Activated CD8-positive, alpha-beta memory T cell treated with anti-CD3 and anti-CD28 coated beads, Interleukin-2, amount 10 ng/mL, durations not matched to agents 7 days and 5 days (primary cell): ENCODE data around the gene PITRM1. TPM values are rescaled to one million over a fixed set of nuclear protein-coding genes. Genes with fewer than 3 reads are reported as not detected.

Experiments
- ATAC-seq: fragments of 150-1000 bp; cut with Tn5 transposase; one replicate; pipeline ENCODE4 v1.10.0; 2021; ENCODE audit warnings: moderate library complexity
- CTCF ChIA-PET: fragments of 350-600 bp; sonication (Branson Sonifier 250); formaldehyde crosslinking; loops from one replicate; lab custom pipeline; 2021; ENCODE audit warnings: antibody characterized with exemption; lab: Charles Lee
- DNase-seq: peaks from one replicate; pipeline ENCODE4 v3.0.0-alpha.2; 2020
- H3K27ac Mint-ChIP-seq: one replicate; pipeline ENCODE4 v1.8.0; 2021; ENCODE audit warnings: mild to moderate bottlenecking, mixed read lengths
- H3K27me3 Mint-ChIP-seq: one replicate; pipeline ENCODE4 v1.8.0; 2021; ENCODE audit warnings: mixed read lengths
- H3K36me3 Mint-ChIP-seq: one replicate; pipeline ENCODE4 v1.8.0; 2021; ENCODE audit warnings: mild to moderate bottlenecking, mixed read lengths
- H3K4me1 Mint-ChIP-seq: one replicate; pipeline ENCODE4 v1.8.0; 2021; ENCODE audit warnings: mixed read lengths
- H3K4me3 Mint-ChIP-seq: one replicate; pipeline ENCODE4 v1.8.0; 2021; ENCODE audit warnings: mild to moderate bottlenecking, moderate library complexity, mixed read lengths
- H3K9me3 Mint-ChIP-seq: one replicate; pipeline ENCODE4 v1.8.0; 2022; ENCODE audit warnings: low read depth, mixed read lengths
- total RNA-seq, 2 experiments: library from RNA; stranded (reverse); gene quantifications; one replicate each; pipeline ENCODE4 v1.2.3, GENCODE V29; 2021

The PITRM1 gene
- total RNA-seq, 2 experiments from 2014 or later, result 65.3 to 71.3 TPM

DNA sequence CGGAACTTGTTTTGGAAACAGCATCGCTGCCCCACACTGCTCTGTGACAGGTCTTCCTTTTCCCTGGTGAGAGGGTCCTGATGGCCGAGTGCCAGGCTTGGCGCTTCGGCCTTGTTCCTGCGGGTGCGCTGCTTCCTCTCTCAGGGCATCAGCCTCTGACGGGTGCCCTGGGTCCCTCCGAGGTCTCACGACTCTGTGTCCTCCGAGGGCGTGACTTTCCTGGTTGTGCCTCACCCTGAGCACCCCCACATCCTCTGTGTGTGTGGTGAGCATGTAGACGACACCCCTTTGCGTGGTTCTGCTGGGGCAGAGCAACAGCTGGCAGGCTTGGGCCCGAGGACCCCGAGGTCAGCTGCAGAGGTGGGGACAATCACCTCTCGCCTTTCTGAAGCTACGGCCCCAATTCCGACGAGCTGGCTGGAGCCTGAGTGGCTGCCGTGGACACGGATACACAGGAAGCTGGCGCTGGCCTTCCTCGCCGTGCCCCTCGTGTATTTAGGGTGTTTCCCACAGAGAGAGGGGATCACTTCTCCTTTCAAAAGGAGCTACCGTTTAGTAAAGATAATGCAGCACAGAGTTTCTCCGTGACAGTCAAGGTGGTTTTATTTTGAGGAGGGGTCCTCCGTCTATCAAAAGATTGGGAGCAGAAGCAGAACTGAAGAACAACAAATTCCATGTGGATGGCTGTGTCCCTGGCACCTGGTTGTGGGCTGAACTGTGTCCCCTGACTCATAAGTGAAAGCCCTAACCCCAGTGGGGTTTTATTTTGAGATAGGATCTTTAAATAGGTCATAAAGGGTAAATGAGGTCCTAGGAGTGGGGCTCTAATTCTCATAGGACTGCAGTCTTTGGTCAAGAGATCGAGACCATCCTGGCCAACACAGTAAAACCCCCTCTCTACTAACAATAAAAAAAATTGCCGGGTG, 36.2 kb upstream of the PITRM1 start:
- Mint-ChIP-seq H3K4me3 (no peak overlapping the region), H3K27me3 (peaks cover 68% of the 10 kb centered on the region), H3K9me3 (no peaks in the 10 kb centered on the region), H3K27ac (no peak overlapping the region), H3K4me1 (peaks cover 3% of the 10 kb centered on the region), H3K36me3 (no peaks in the 10 kb centered on the region)
- ATAC-seq (no peak), DNase-seq (no peak)
- CTCF ChIA-PET, result interaction anchor here (1.1 kb wide), 1 partner anchor 11 kb away, joined by 4 read pairs; no protein-coding TSS in a partner anchor

GRCh38 chr10:3207351-3207750, 34.8 kb upstream of the PITRM1 start:
- CTCF ChIA-PET, result interaction anchor here (0.9 kb wide), 1 partner anchor 15 kb away, joined by 3 read pairs; no protein-coding TSS in a partner anchor
- peaks cover 13% of the 10 kb centered on the region for H3K4me1 Mint-ChIP-seq
- H3K36me3 Mint-ChIP-seq, result no peaks in the 10 kb centered on the region
- no peak overlapping the region for H3K27ac Mint-ChIP-seq
- no peaks in the 10 kb centered on the region for H3K9me3 Mint-ChIP-seq
- peaks cover 77% of the 10 kb centered on the region for H3K27me3 Mint-ChIP-seq
- H3K4me3 Mint-ChIP-seq, result no peak overlapping the region
- no peak for ATAC-seq
- DNase-seq, result no peak

GRCh38 chr10:3206511-3207157, 34.1 kb upstream of the PITRM1 start:
- Mint-ChIP-seq H3K27ac (no peak overlapping the region), H3K9me3 (no peaks in the 10 kb centered on the region), H3K36me3 (no peaks in the 10 kb centered on the region), H3K4me3 (no peak overlapping the region), H3K27me3 (peaks cover 84% of the 10 kb centered on the region), H3K4me1 (peaks cover 13% of the 10 kb centered on the region)
- ATAC-seq (no peak), DNase-seq (no peak)
- CTCF ChIA-PET, result interaction anchor here (0.9 kb wide), 1 partner anchor 14 kb away, joined by 3 read pairs; no protein-coding TSS in a partner anchor

DNA sequence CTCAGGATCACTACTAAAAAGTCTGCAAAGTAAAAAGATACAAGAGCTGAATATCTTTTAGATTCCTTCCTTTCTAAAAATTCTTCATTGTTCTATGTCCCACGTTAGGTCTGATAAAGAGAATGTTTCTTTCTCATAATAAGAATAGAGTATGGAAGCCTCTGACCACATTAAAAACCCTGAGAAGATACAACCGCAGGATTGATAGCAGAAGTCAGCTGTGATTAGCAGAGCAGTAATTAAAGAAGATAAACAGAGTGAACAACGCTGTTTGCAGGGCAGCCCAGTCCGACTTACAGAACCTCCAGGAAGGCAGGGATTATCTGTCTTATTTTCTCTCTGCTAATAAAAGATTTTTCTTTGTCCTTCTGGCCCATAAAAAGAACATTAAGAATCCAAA, 31.4 kb upstream of the PITRM1 start:
- peaks cover 26% of the 10 kb centered on the region for H3K4me1 Mint-ChIP-seq
- no peaks in the 10 kb centered on the region for H3K36me3 Mint-ChIP-seq
- no peak for DNase-seq
- no peak overlapping the region for H3K4me3 Mint-ChIP-seq
- CTCF ChIA-PET, result interaction anchor here (2.4 kb wide), 1 partner anchor 10 kb away, joined by 11 read pairs; no protein-coding TSS in a partner anchor
- no peak for ATAC-seq
- H3K27me3 Mint-ChIP-seq, result peaks cover 89% of the 10 kb centered on the region
- H3K9me3 Mint-ChIP-seq, result no peaks in the 10 kb centered on the region
- H3K27ac Mint-ChIP-seq, result no peak overlapping the region

- ATAC-seq (no peak), DNase-seq (no peak)
- Mint-ChIP-seq H3K4me1 (peaks cover 32% of the 10 kb centered on the region), H3K9me3 (no peaks in the 10 kb centered on the region), H3K4me3 (no peak overlapping the region), H3K27ac (no peak overlapping the region), H3K36me3 (no peaks in the 10 kb centered on the region), H3K27me3 (peaks cover 89% of the 10 kb centered on the region)
- CTCF ChIA-PET, result interaction anchor here (2.4 kb wide), 1 partner anchor 9 kb away, joined by 11 read pairs; no protein-coding TSS in a partner anchor
Measured at GRCh38 chr10:3203016-3203811, 30.6 kb upstream of the PITRM1 start.

GRCh38 chr10:3201796-3202195, 29.2 kb upstream of the PITRM1 start:
- Mint-ChIP-seq H3K4me3 (no peak overlapping the region), H3K36me3 (no peaks in the 10 kb centered on the region), H3K4me1 (peaks cover 40% of the 10 kb centered on the region), H3K27me3 (peaks cover 84% of the 10 kb centered on the region), H3K9me3 (no peaks in the 10 kb centered on the region), H3K27ac (no peak overlapping the region)
- ATAC-seq, result no peak
- no peak for DNase-seq
- CTCF ChIA-PET, result no interaction called here

GRCh38 chr10:3199488-3199887, 26.9 kb upstream of the PITRM1 start:
- CTCF ChIA-PET, result interaction anchor here (1.2 to 1.7 kb wide), 2 partner anchors 40 to 1615 kb away, joined by 5 read pairs; no protein-coding TSS in a partner anchor
- Mint-ChIP-seq H3K9me3 (no peaks in the 10 kb centered on the region), H3K4me3 (no peak overlapping the region), H3K27me3 (peaks cover 90% of the 10 kb centered on the region), H3K4me1 (peaks cover 42% of the 10 kb centered on the region), H3K27ac (no peak overlapping the region), H3K36me3 (no peaks in the 10 kb centered on the region)
- DNase-seq (peak; percentile 77), ATAC-seq (peak; percentile 57)

DNA sequence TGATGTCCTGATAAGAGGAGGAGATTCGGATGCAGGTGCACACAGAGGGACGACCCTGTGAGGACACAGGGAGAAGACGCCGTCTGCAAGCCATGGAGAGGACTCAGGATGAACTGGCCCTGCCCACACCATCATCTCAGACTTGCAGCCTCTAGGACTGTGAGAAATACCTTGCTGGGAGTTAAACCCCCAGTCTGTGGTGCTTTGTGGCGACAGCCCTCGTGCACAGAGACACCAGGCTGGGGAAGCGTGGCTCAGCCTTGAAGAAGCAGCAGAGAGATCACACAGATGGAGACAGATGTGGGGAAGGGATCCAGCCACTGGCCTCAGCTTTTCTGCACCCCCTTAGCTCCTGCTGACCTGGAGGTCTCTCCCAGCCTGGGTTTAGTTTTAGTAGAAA, 26.3 kb upstream of the PITRM1 start:
- Mint-ChIP-seq H3K9me3 (no peaks in the 10 kb centered on the region), H3K27me3 (peaks cover 93% of the 10 kb centered on the region), H3K4me3 (peak overlapping the region; percentile 5), H3K4me1 (peaks cover 42% of the 10 kb centered on the region), H3K36me3 (no peaks in the 10 kb centered on the region), H3K27ac (no peak overlapping the region)
- CTCF ChIA-PET, result interaction anchor here (1.1 to 1.7 kb wide), 4 partner anchors 10 to 1616 kb away, joined by 3 to 5 read pairs (median 4); no protein-coding TSS in a partner anchor
- DNase-seq (peak; percentile 69), ATAC-seq (peak; percentile 30)

DNA sequence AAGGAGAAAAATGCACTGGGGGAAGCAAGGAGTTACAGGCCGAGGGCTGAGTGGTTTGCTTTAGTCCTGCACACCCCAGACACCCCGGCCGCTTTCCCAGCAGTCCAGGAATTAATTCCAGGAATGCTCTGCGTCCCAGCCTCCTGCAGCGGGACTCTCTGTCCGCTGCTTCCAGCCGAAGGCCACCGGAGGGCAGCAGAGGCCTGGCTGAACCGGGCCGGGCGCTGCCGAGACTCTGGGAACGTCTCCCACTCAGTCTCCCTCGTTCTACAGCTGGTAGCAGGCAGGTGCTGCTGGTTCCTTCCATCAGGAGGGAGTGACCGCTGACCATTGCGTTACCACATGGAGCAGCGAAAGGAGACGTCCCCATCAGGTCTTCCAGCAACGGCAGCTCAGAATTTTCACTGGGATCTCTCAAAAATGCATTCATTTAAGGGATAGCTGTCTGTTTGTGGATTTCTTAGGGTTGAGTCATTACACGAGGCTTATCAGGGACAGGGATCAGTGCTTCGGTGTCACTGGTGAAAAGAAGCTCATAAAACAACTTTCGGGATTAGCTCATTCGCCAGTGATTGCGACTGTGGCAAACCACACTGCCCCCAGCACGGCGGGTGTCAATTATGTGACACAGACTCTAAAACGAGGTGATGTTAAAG, 24.9 kb upstream of the PITRM1 start:
- Mint-ChIP-seq H3K27ac (peak overlapping the region; percentile 77), H3K27me3 (peaks cover 92% of the 10 kb centered on the region), H3K4me3 (peak overlapping the region; percentile 46), H3K36me3 (no peaks in the 10 kb centered on the region), H3K4me1 (peaks cover 33% of the 10 kb centered on the region), H3K9me3 (no peaks in the 10 kb centered on the region)
- DNase-seq (peak; percentile 97), ATAC-seq (peak; percentile 80)
- CTCF ChIA-PET, result interaction anchor here (0.7 to 2.1 kb wide), 21 partner anchors 9 to 1569 kb away, joined by 3 to 8 read pairs (median 4); partner anchors contain the start of genes KLF6 and PITRM1

DNA sequence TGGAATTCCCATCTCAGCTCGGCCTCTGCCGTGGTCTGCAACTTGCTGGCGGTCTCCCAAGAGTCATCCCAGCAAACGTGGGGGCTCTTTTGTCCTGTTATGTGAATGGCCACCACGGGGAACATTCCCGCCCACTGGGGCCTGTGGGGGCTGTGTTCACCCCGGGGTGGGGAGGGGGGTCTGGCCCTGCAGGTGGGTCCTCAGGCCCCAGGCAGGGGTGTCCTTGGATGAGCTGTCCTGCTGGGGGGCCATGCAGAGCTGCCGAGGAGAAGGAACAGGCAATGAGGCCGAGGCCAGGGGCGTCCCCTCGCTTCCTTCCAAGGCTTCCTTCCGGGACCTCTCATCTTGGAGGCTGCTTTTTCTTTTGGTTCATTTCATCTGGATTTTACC, 24.4 kb upstream of the PITRM1 start:
- no peak overlapping the region for H3K27ac Mint-ChIP-seq
- no peak overlapping the region for H3K4me3 Mint-ChIP-seq

DNA sequence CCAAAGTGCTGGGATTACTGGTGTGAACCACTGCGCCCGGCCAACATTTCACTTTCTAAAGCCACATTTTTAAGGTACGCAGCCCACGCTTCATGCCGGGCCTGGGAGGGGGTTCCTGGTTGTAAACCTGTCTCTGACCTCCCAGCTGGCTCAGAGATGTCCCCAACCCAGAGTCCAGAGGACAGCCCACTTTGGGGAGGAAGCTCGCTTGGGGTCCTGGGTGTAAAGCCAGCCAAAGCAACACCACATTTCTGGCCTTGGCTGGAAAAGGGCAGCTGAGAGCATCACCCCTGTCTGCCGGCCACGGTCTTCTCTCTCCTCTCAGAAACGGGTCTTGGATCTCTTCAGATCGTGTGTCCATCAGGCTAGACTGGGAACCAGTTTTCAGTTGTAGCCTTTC, 23.9 kb upstream of the PITRM1 start:
- Mint-ChIP-seq H3K27me3 (peaks cover 86% of the 10 kb centered on the region), H3K27ac (no peak overlapping the region), H3K36me3 (no peaks in the 10 kb centered on the region), H3K9me3 (no peaks in the 10 kb centered on the region), H3K4me1 (peaks cover 33% of the 10 kb centered on the region), H3K4me3 (no peak overlapping the region)
- CTCF ChIA-PET, result interaction anchor here (1.2 to 2.1 kb wide), 3 partner anchors 10 to 26 kb away, joined by 3 to 7 read pairs (median 5); partner anchors contain the start of gene PITRM1
- no peak for DNase-seq
- ATAC-seq, result no peak

More for the DNA sequence above, 24.4 kb upstream of the PITRM1 start:
- DNase-seq (no peak), ATAC-seq (no peak)
- CTCF ChIA-PET, result interaction anchor here (0.9 to 2.1 kb wide), 9 partner anchors 8 to 1460 kb away, joined by 3 to 8 read pairs (median 3); partner anchors contain the start of gene PITRM1
- H3K36me3 Mint-ChIP-seq, result no peaks in the 10 kb centered on the region
- no peaks in the 10 kb centered on the region for H3K9me3 Mint-ChIP-seq
- H3K4me1 Mint-ChIP-seq, result peaks cover 33% of the 10 kb centered on the region
- peaks cover 88% of the 10 kb centered on the region for H3K27me3 Mint-ChIP-seq

- H3K4me1 Mint-ChIP-seq, result peaks cover 33% of the 10 kb centered on the region
- H3K36me3 Mint-ChIP-seq, result no peaks in the 10 kb centered on the region
- no peak overlapping the region for H3K4me3 Mint-ChIP-seq
- DNase-seq, result no peak
- peaks cover 85% of the 10 kb centered on the region for H3K27me3 Mint-ChIP-seq
- no peak for ATAC-seq
- H3K27ac Mint-ChIP-seq, result no peak overlapping the region
- CTCF ChIA-PET, result interaction anchor here (2.1 kb wide), 1 partner anchor 27 kb away, joined by 5 read pairs; no protein-coding TSS in a partner anchor
- no peaks in the 10 kb centered on the region for H3K9me3 Mint-ChIP-seq
Measured at GRCh38 chr10:3195726-3196125, 23.1 kb upstream of the PITRM1 start.
